Nucleus accumbens (tissue), 56 donors: Measurements from ENCODE around the gene MEG3.

Source experiments
- DNase-seq, 56 donors: peaks; one replicate each; lab custom pipeline; 2025; lab: John Stamatoyannopoulos, UW

Gene MEG3

DNA sequence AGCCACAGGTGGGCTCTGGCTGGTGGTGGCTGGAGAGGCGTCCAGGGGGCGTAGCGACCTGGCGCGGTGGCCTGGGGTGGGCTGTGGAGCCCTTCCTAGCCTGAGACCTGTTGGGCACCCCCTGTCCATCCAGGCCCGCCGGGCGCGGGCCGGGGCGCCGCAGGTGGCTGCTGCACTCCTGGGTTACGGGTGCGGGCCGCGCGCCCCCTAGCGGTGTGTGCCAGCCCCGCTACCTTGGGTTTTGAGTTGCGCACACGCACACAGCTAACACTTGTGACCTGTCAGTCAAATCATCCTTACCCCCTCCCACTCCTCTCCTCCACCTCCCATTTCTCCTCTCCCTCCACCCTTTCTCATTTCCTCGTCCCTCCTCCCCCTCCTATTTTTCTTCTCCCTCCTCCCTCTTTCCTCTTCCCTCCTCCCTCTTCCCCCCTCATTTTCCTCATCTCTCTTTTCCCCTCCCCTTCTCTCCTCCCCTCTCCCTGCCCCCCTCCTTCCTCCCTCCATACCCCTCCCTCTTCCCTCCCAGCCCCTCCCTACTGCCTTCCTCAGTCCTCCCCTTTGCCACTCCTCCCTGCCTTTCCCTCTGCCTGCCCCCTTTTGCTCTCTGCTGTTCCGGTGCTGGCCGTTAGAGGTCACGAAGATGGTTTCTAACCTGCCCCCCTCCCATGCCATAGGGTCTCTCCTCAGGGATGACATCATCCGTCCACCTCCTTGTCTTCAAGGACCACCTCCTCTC, 2.3 kb downstream of the MEG3 start:
- peak in 20 of 56 donors; percentile 8 to 62 (median 32) for DNase-seq

DNA sequence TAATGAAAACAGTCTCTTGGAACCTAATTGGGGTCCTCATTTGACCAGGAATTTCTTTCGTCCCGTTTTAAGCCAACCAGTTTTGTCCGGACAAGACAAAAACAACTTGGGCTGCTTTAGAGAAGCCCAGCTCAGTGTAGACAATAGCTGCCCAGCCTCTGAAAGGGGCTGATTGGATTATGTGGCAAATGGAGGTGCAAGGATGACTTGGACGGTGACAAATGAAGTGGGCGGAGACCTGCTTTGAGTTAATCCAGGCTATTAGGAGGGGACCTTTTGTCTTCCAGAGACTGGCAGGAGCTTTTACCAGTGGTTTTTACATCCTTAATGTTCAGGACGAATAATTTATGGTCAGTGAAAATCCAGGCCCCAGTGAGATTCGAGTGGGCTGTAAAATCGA, 4.8 kb downstream of the MEG3 start:
- no peak for DNase-seq

DNA sequence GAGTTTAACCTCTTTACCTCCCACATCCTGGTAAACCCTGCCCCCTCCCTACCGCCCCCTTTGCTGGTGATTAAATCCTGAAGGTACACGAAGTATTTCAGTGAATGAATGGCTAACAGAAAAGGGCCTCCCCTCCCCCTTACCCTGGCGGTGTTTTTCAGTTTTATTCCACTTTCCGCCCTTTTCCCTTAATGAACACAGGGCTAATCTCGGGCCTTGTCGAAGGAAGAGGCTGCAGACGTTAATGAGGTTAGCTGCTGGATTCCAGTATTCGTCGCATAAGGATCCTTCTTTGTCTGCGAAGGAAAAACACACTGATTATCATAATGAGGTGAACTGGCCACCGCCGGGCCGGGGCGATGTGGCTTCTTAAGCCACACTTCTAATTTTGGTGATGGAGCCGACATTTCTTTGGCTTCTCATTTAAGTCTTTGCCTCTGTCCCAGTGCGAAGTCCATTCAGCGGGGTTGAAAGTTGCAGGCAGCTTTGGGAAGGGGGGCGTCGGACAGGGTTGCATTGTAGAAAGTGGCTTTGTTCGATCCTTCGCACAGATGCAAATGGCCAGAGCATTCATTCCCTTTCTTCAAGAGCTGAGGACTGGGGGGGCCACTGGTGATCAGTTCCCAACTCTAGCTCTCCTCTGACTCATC, 6.5 kb downstream of the MEG3 start:
- DNase-seq, result no peak

DNA sequence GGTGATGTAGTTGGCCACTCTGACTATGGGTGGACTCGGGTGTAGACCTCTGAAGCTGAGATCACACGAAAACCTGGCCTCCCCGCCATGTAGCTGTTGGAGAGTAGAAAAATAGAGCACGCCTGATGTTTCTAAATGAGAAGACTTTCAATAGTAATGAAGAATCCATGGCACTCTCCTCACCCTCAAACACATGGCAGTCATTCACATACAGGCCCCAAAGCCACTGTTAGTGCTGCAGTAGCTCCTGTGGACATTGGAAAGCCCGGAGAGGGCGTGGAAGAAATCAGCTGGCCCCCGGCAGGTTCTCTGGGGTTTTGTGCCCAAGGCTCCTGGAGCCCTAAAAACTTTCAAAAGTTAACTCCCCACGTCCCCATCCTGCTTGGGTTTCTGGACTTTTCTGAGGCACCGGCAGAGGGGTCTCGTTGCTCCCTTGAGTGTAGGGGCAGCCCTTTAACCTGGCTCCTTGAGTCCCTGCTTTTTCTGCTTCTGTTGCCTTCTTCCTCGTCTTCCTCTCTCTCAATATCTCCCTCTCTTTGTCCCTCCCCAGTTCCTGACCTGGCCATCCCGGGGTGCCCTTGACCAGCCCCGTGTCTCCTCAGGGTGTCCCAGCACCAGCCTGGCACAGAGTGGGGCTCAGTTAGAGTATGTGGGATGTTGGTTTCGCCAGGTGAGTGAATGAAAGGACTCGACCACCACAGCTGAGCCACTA, 8.3 kb downstream of the MEG3 start:
- DNase-seq, result no peak

DNA sequence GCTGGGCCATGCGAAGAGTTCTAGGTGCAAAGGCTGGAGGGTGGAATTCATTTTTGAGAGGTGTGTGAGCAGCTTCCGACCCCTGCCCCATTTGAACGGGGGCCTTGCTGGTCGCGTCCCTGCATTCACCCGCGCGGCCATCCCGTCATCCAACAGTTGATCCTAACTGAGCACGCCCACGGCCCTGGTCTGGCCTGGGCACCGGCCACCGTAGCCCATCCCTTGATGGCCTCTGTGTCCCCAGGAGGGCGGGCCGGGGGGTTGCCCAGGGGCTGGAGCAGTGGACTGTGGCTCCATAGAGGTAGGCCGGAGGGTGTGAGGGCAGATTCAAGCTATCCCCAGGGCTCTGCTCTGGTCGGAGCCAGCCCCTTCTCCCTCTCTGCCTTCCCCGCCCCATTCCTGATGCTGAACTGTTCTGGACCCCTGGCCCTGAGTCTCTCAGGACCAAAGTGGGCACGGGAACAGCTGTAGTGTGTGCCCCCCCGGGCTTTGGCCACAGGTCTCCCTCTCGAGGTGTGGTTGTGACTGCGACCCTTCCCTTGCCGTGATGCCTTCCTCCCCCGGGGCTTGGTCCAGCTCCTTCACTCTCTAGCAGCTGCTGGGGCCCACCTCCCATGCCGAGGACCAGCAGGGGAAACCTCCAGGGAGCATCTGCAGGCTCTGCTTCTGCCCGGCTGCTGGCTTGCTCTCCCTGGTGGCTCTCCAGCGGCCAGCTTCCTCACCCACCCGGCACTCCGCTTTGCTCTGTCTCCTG, 9.1 kb downstream of the MEG3 start:
- no peak for DNase-seq

- no peak for DNase-seq
These were observed 9.8 kb downstream of the MEG3 start for GRCh38 chr14:100835548-100836310.

DNA sequence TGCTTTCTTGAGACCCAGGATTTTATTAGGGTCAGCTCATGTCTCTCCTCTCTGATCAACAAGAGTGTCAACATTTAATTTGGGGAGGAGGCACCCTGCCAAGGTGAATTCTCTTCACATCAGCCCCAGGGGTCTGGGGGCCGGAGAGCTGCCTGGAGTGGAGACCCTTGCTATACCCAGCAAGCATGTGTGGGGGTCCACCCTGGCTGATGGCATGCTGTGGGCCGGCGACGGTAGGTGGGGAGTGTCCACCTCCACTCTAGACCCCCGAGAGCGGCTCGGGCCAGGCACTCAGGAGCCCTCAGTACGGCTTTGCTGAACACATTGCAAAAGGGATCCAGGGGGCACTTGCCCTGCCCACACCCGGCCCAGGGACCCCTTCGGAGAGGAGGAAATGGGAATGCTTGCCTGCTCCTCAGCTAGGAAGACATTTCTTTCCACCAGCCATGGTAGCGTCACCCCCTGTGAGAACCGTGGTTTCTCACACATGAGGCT, 10.4 kb downstream of the MEG3 start:
- no peak for DNase-seq

DNA sequence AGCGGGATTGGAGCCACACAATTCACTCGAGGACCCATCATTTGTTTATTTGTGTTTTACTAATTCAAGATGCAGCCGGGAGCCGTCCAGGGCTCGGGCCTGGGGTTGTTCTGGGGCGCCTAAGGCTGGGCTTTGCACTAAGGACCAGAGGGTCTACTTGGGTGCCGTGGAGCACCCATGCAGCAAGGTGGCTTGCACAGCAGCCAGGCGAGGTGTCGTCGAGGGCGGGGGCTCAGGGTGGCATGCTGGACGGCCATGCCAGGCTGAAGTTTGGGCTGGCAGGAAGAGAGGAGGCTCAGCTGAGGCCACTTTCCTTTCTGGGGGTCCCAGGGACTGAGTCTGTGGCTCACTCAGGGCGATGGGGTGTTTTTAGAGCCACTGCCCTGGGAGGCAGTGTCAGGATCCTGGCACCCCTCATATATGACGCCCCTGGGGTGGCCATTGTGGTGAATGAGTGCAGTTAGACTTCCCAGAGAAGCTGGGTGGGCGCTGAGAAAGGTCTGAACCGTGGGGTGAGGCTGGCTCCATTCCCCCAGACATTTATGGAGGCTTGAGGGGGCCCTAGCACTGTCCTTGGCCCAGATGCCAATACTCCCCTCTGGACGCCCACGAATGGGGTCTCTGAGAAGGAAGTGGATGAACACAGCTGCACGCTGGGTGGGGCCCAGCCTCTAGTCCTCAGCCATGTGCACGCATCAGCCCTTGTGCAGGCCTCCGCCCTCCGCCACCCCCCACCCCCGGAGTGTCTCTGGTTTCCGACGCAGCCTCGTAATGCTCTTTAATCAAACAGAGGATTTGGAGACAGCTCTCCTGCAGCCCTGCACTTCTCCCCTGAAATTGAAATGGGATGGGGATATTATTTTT, 11.3 kb downstream of the MEG3 start:
- DNase-seq, result peak in 2 of 56 donors; percentile 16 to 18

GRCh38 chr14:100837805-100838350, 12.0 kb downstream of the MEG3 start:
- no peak for DNase-seq

- DNase-seq, result no peak
These were observed 12.8 kb downstream of the MEG3 start for GRCh38 chr14:100838493-100839314.

GRCh38 chr14:100839315-100839585, 13.3 kb downstream of the MEG3 start:
- no peak for DNase-seq

GRCh38 chr14:100839681-100840111, 13.8 kb downstream of the MEG3 start:
- DNase-seq, result no peak

DNA sequence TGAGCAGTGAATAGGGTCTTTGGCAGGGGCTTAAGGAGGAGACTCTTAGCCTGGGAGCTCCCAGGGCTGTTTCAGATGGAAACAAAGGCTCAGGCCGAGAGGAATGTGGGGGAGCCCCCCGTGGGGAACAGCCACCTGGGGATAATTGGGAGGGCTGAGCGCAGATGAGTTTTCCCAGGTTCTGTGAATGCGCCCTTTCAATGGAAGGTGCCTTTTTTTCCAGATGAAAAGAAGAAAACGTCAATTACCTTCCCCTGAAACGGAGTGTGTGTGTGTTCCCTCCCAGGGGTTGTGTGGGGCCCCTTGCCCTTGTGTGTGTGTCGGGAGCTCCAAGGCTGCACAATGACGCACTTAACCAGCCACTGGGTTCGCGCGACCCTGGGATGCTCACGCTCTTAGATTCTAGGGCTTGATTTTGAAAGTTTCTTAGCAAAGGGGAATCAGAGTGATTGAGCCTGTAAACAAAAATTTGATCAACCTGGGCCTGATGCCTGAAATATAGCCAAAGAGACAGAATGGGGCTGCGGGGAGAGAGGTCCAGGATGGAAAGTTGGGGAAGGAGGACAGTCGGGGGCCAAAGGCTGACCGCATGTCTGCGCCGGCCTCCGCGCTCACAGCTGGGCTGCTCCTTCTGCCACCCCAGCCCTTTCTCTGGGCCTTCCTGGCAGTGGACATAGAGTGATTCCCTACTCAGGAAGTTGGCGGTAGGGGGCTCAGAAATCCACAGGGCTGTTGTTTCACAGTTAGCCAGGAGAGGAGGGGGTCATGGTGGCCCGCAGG, 14.6 kb downstream of the MEG3 start:
- no peak for DNase-seq

DNA sequence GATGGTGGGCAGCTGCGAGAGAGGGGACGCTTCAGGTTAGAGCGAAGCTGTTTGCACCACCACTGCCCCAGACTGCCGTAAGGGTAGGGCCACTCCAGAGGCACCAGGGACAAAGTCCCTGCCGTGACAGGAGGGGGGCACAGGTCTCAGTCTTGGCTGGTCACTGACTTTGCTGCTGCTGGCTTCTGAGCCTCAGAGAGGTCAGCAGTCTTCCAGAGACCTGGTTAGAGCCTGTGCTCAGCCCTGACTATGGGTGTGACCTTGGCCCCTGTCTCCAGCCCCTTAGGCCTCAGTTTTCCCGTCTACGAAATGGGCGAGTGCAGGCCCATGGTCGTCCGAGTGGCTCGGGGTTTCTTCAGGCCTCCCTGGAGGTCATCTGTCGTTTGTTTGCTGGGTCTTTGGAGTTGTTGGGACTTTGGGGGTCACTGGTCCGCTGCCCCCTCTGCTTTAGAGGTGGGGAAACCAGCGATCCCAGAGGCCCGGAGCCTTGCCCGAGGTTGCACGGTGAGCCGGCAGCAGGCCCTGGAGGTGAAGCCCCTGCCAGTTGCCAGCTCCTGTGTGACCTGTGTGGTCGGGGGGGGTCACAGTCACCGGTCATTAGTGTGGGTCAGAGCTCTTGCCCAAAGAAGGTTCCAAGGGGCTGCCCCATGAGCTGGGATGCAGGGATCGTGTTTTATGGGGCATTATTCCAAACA, 15.3 kb downstream of the MEG3 start:
- no peak for DNase-seq

GRCh38 chr14:100841761-100842403, 16.0 kb downstream of the MEG3 start:
- no peak for DNase-seq

DNA sequence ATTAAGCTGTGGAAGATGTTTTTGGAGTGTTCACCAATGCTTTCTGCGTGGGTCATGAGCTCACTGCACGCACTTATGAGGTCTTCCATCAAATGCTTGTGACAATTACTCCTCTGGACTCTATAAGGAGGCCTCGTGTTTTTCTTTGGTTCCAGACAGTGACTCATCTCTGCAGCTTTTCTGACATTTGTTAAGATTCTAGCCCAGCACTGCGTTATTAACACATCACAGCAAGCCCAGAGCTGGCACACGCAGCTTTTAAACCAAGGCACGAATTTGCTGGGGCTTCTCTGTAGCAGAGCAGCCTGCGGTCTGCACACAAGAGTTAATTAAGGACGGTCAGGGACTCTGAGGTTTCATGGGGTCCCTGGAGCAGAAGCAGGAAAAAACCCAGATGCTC, 16.9 kb downstream of the MEG3 start:
- peak in 1 of 56 donors; percentile 35 for DNase-seq
